DND-41 (cell line): ENCODE measurements around the gene ABCA7.

Experiments used
- CTCF ChIP-seq: IDR thresholded peaks from 2 replicates; pipeline ENCODE4 v1.5.1; 2012; ENCODE audit warnings: borderline replicate concordance, low read length, moderate library complexity, mild to moderate bottlenecking; ENCODE audit not compliant: poor library complexity, severe bottlenecking; ENCODE audit errors: extremely low read depth
- EZH2 ChIP-seq: IDR thresholded peaks from 3 replicates; pipeline ENCODE4 v1.6.1; 2012; ENCODE audit warnings: borderline replicate concordance, low read depth, mild to moderate bottlenecking, moderate library complexity, low read length, inconsistent platforms; ENCODE audit not compliant: severe bottlenecking

- TF ChIP-seq CTCF = no peak
- TF ChIP-seq EZH2 = no peak
Measured at GRCh38 chr19:1105873-1106840, 66.2 kb downstream of the ABCA7 start.
